PC-3 (cell line): ENCODE measurements around the gene KRTAP22-1. TPM values are rescaled to one million over a fixed set of nuclear protein-coding genes. Genes with fewer than 3 reads are reported as not detected.

Source experiments
- ATAC-seq: fragments of 200-7000 bp; cut with Tn5 transposase; 2 replicates; pipeline ENCODE4 v1.9.1; 2020; ENCODE audit warnings: mild to moderate bottlenecking, moderate library complexity
- BruUV-seq: library from RNA; stranded (reverse); fragments of 400-500 nt; replicated peaks from 2 replicates; lab custom pipeline; 2021; lab: Mats Ljungman, UMichigan
- CTCF ChIA-PET: fragments of 300-600 bp; sonication (Branson Sonifier 250); formaldehyde crosslinking; loops from one replicate; lab custom pipeline; 2022; ENCODE audit warnings: antibody characterized with exemption; lab: Charles Lee
- POLR2A ChIA-PET: fragments of 300-600 bp; sonication (Branson Sonifier 250); formaldehyde crosslinking; loops from one replicate; lab custom pipeline; 2022; ENCODE audit warnings: antibody characterized with exemption; ENCODE audit not compliant: unreplicated experiment; lab: Charles Lee
- DNase-seq: peaks from one replicate; pipeline ENCODE4 v3.0.0-alpha.2; 2015
- H2AFZ ChIP-seq: fragments of 300-600 bp; sonication (generic); 2 replicates; pipeline ENCODE4 v1.6.0; 2016; ENCODE audit warnings: antibody characterized with exemption, low read length
- H3F3A ChIP-seq: fragments of 300-600 bp; sonication (generic); one replicate; pipeline ENCODE4 v1.6.0; 2017; ENCODE audit warnings: antibody characterized with exemption, low read length, control low read depth, mild to moderate bottlenecking; ENCODE audit not compliant: unreplicated experiment
- H3K27ac ChIP-seq: fragments of 300-600 bp; sonication (generic); 2 replicates; pipeline ENCODE4 v1.5.1; 2016; ENCODE audit warnings: mild to moderate bottlenecking, low read length
- H3K27me3 ChIP-seq: fragments of 300-600 bp; sonication (generic); 2 replicates; pipeline ENCODE4 v1.6.1; 2016; ENCODE audit warnings: low read length, mixed read lengths
- H3K36me3 ChIP-seq: fragments of 300-600 bp; sonication (generic); 2 replicates; pipeline ENCODE4 v1.6.1; 2016; ENCODE audit warnings: low read depth, mixed run types, low read length, mixed read lengths
- H3K4me1 ChIP-seq: fragments of 300-600 bp; sonication (generic); 2 replicates; pipeline ENCODE4 v1.5.1; 2016; ENCODE audit warnings: low read length; ENCODE audit not compliant: insufficient read depth
- H3K4me2 ChIP-seq: fragments of 300-600 bp; sonication (generic); 2 replicates; pipeline ENCODE4 v1.6.0; 2016; ENCODE audit warnings: low read length
- H3K4me3 ChIP-seq: fragments of 300-600 bp; sonication (generic); 2 replicates; pipeline ENCODE4 v1.5.1; 2016; ENCODE audit warnings: mild to moderate bottlenecking, low read length, mixed read lengths
- H3K79me2 ChIP-seq: fragments of 300-600 bp; sonication (generic); 2 replicates; pipeline ENCODE4 v1.6.1; 2017; ENCODE audit warnings: low read length, mixed read lengths
- H3K9ac ChIP-seq: fragments of 300-600 bp; sonication (generic); 2 replicates; pipeline ENCODE4 v1.6.0; 2016; ENCODE audit warnings: mild to moderate bottlenecking, low read length
- H3K9me2 ChIP-seq: fragments of 300-600 bp; sonication (generic); replicated peaks from 2 replicates; pipeline ENCODE4 v1.6.1; 2016; ENCODE audit warnings: mixed run types, low read length, mixed read lengths
- H3K9me3 ChIP-seq: fragments of 300-600 bp; sonication (generic); 2 replicates; pipeline ENCODE4 v1.6.1; 2016; ENCODE audit warnings: low read length, mixed read lengths
- H4K20me1 ChIP-seq: fragments of 300-600 bp; sonication (generic); 2 replicates; pipeline ENCODE4 v1.6.1; 2016; ENCODE audit warnings: low read length, mixed read lengths
- EZH2 ChIP-seq: fragments of 300-600 bp; sonication (generic); IDR thresholded peaks from one replicate; pipeline ENCODE4 v1.6.1; 2017; ENCODE audit warnings: antibody characterized with exemption, mild to moderate bottlenecking, low read length; ENCODE audit not compliant: unreplicated experiment
- EZH2phosphoT487 ChIP-seq: fragments of 300-600 bp; sonication (generic); IDR thresholded peaks from 2 replicates; pipeline ENCODE4 v1.6.1; 2018; ENCODE audit warnings: mild to moderate bottlenecking, antibody characterized with exemption, low read length, borderline replicate concordance
- intact Hi-C: fragments of 100-400 bp; cut with micrococcal nuclease; formaldehyde crosslinking; loops from 2 replicates; pipeline ENCODE4 v1.9.0; 2023
- total RNA-seq: library from RNA; depleted of rRNA; stranded (reverse); fragments of >200 nt; gene quantifications from 2 replicates; pipeline ENCODE4 v1.2.3, GENCODE V29; 2014
- TF ChIP-seq, protein P1 (sequence below): fragments of 300-600 bp; sonication (generic); conservative IDR thresholded peaks from 2 replicates; pipeline ENCODE4 v1.5.1; 2017; ENCODE audit warnings: antibody characterized with exemption, low read depth, mild to moderate bottlenecking, low read length

KRTAP22-1 gene
- total RNA-seq, 1 experiment from 2014 or later = not detected

DNA sequence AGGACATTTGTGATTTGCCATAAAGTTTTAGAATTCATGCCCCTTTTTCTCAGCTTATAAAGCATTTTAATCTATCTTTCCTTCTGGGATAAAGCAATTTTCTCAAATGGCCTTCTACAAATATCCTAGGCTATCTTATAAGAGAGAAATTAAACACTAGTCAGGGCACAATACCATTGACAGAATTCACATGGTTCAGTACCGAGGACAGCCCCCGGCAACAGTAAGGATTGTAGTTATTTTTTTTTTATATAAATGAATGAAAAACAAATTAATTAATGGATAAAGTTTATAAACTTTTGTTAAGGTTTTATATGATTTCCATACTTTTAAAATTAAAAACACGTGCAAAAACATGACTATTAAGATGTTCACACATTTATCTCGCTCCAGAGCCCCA, 27.2 kb downstream of the KRTAP22-1 start:
- no peak overlapping the region for H3K27ac ChIP-seq
- no peak overlapping the region for H3K4me3 ChIP-seq
- H3K36me3 ChIP-seq = no peaks in the 10 kb centered on the region
- H3K4me1 ChIP-seq = 0 out of 2 replicates have a peak, but pooled peaks cover 3% of the 10 kb centered on the region
- TF ChIP-seq EZH2 (no peak), EZH2phosphoT487 (no peak)
- TF ChIP-seq, protein P1, sequence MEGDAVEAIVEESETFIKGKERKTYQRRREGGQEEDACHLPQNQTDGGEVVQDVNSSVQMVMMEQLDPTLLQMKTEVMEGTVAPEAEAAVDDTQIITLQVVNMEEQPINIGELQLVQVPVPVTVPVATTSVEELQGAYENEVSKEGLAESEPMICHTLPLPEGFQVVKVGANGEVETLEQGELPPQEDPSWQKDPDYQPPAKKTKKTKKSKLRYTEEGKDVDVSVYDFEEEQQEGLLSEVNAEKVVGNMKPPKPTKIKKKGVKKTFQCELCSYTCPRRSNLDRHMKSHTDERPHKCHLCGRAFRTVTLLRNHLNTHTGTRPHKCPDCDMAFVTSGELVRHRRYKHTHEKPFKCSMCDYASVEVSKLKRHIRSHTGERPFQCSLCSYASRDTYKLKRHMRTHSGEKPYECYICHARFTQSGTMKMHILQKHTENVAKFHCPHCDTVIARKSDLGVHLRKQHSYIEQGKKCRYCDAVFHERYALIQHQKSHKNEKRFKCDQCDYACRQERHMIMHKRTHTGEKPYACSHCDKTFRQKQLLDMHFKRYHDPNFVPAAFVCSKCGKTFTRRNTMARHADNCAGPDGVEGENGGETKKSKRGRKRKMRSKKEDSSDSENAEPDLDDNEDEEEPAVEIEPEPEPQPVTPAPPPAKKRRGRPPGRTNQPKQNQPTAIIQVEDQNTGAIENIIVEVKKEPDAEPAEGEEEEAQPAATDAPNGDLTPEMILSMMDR = no peak
- H2AFZ ChIP-seq = no peak overlapping the region
- no peak overlapping the region for H3K4me2 ChIP-seq
- CTCF ChIA-PET = no interaction called here
- H3K9me2 ChIP-seq = no peaks in the 10 kb centered on the region
- DNase-seq (no peak), ATAC-seq (no peak)
- intact Hi-C loops = no loop called here
- H3F3A ChIP-seq = no peaks in the 10 kb centered on the region
- H3K79me2 ChIP-seq = no peaks in the 10 kb centered on the region
- H3K9ac ChIP-seq = no peak overlapping the region
- BruUV-seq = no TSS peak
- POLR2A ChIA-PET = no interaction called here
- H3K9me3 ChIP-seq = no peaks in the 10 kb centered on the region
- H4K20me1 ChIP-seq = no peaks in the 10 kb centered on the region
- H3K27me3 ChIP-seq = no peaks in the 10 kb centered on the region

DNA sequence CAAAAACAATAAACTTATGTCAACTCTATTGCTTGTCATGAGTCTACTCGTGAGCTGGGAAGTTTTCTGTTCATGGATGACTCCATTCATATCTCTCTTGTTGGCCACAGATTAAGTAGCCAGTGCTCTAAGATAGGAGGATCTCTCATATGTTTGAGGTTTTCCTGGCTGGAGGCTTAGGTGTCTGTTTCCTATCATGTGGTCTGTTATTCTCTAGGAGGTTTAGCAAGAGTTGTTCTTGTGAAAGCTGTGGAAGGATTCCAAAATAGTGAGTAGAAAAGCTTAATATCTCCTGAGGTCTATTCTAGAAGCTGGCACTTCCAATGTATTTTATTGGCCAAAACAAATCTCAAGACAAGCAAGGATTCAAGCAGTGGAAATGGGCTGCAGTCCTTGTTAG, 28.3 kb downstream of the KRTAP22-1 start:
- Histone ChIP-seq H2AFZ (no peak overlapping the region), H4K20me1 (no peaks in the 10 kb centered on the region), H3K27me3 (no peaks in the 10 kb centered on the region), H3K4me3 (no peak overlapping the region), H3K9ac (no peak overlapping the region), H3K4me1 (0 out of 2 replicates have a peak, but pooled peaks cover 3% of the 10 kb centered on the region), H3K79me2 (no peaks in the 10 kb centered on the region), H3K36me3 (no peaks in the 10 kb centered on the region), H3K9me3 (no peaks in the 10 kb centered on the region), H3F3A (no peaks in the 10 kb centered on the region), H3K4me2 (no peak overlapping the region), H3K27ac (no peak overlapping the region), H3K9me2 (no peaks in the 10 kb centered on the region)
- BruUV-seq = no TSS peak
- no peak for DNase-seq
- intact Hi-C loops = no loop called here
- TF ChIP-seq EZH2phosphoT487 (no peak), EZH2 (no peak)
- TF ChIP-seq, protein P1 = no peak
- POLR2A ChIA-PET = no interaction called here
- ATAC-seq = no peak
- CTCF ChIA-PET = no interaction called here

DNA sequence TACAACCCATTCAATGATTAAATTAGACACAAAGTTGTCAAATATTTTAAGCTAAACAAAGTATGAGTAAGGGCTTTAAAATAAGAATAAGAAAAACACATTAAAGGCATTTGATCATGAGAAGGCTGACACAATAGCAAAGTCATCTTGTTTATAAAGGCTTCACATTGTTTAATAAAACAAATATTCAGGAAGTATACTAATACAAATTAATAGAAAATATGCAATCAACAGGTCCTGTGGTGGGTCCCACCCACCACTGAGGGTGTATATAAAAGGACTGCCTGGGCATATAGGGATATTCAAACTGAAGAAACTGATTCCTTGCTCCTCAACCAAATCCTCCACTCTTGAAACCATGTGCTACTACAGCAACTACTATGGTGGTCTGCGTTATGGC, 34.0 kb downstream of the KRTAP22-1 start, which contains the start of gene KRTAP20-2:
TSS of gene KRTAP20-2 (plus strand) at position 301 of the 400 bp plus-strand sequence. CDS start at position 359, 58 bp downstream.
- Histone ChIP-seq H3K9ac (no peak within 1 kb of the TSS), H3F3A (no peaks in the 10 kb centered on the region), H3K4me2 (no peak within 1 kb of the TSS), H4K20me1 (no peaks in the 10 kb centered on the region), H3K36me3 (no peaks in the 10 kb centered on the region), H3K79me2 (no peaks in the 10 kb centered on the region), H3K4me3 (no peak within 1 kb of the TSS), H3K27ac (no peak within 1 kb of the TSS), H3K4me1 (no peaks in the 10 kb centered on the region), H3K9me2 (0 out of 2 replicates have a peak, but pooled peaks cover 3% of the 10 kb centered on the region), H2AFZ (no peak within 1 kb of the TSS), H3K27me3 (no peaks in the 10 kb centered on the region), H3K9me3 (no peaks in the 10 kb centered on the region)
- no peak for DNase-seq
- no TSS peak for BruUV-seq
- ChIA-PET POLR2A (no interaction called here), CTCF (no interaction called here)
- peak; percentile 20; the same call in 1 of the 2 replicates for ATAC-seq
- intact Hi-C loops = no loop called here
- TF ChIP-seq EZH2 = no peak
- no peak for TF ChIP-seq EZH2phosphoT487
- TF ChIP-seq, protein P1 = no peak
